Thoracic aorta (tissue), 2 donors: ENCODE data around the gene IFNAR2. TPM values are rescaled to one million over a fixed set of nuclear protein-coding genes. Genes with fewer than 3 reads are reported as not detected.
"Not testable (repeated sequence)": the region's sequence is repeated elsewhere in the genome, so short reads cannot be mapped to it uniquely, and the experiment has no call there.

Experiments
- ATAC-seq: fragments of 150-250 bp; one replicate; pipeline ENCODE4 v1.8.0; 2017; ENCODE audit warnings: low read depth; ENCODE audit not compliant: insufficient number of reproducible peaks, low FRiP score
- DNase-seq: peaks from one replicate; pipeline ENCODE4 v3.0.0-alpha.2; 2020; ENCODE audit warnings: low spot score
- H3K27ac ChIP-seq, 2 donors: fragments of 200-600 bp; sonication (generic); 1 replicate in 1 of 2; 2 replicates in 1 of 2; pipeline ENCODE4 v1.5.1; 2016; ENCODE audit warnings: mild to moderate bottlenecking in 2 of 2, moderate library complexity in 2 of 2
- H3K27me3 ChIP-seq: fragments of 200-600 bp; sonication (generic); replicated peaks from 2 replicates; pipeline ENCODE4 v1.6.0; 2016; ENCODE audit warnings: mild to moderate bottlenecking; ENCODE audit not compliant: insufficient read depth
- H3K36me3 ChIP-seq: fragments of 200-600 bp; sonication (generic); one replicate; pipeline ENCODE4 v1.5.1; 2016
- H3K4me1 ChIP-seq, 2 donors: fragments of 200-600 bp; sonication (generic); 1 replicate in 1 of 2; 2 replicates in 1 of 2; pipeline versions ENCODE4 v1.5.1 to v1.6.0; 2016; ENCODE audit warnings: low read depth in 2 of 2, mild to moderate bottlenecking in 1 of 2; ENCODE audit not compliant: control insufficient read depth in 1 of 2
- H3K4me3 ChIP-seq: fragments of 200-600 bp; sonication (generic); 2 replicates; pipeline ENCODE4 v1.5.1; 2016; ENCODE audit warnings: mild to moderate bottlenecking
- H3K9me3 ChIP-seq: fragments of 200-600 bp; sonication (generic); 2 replicates; pipeline ENCODE4 v1.5.1; 2016
- total RNA-seq, 2 donors: library from RNA; depleted of rRNA; stranded (reverse); fragments of >200 nt; gene quantifications; one replicate each; pipeline versions ENCODE4 v1.1.0 to v1.2.3, GENCODE V29; 2016
- TF ChIP-seq, protein P1 (sequence below): fragments of 200-600 bp; sonication (generic); IDR thresholded peaks from one replicate; pipeline ENCODE4 v1.5.1; 2019; ENCODE audit warnings: antibody characterized with exemption

Gene IFNAR2
- total RNA-seq, 2 donors from 2014 or later: 15.2 to 36.1 TPM

DNA sequence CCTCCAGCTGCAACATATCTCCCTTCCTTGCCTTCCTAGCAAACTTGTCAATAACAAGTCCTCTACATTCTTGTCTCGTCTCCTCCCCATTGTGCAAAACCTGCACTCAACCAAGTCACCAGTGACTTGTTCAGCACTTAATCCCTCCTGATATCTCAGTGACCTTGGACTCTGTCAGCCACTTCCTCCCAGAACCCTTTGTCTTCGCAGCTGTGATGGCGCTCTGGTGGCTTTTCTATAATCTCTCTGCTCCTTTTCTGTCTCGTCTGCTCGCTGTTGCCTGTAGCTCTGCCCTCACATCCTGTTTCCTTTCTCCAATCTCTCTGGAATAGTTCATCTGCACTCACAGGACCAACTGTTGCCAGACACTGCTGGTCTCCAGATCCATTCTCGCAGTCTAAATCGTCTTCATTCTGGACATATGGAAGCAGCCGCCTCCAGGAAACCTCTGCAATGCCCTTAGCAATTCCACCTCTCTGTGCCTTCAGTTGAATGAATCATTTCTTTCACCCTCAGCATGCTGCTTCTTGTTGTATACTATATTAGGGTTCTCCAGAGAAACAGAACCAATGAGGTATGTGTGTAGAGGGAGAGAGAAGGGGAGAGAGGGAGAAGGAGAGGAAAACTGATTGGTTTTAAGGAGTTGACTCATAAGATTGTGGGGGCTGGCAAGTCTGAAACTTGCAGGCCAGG, 17.4 kb upstream of the IFNAR2 start:
- DNase-seq: no peak
- Histone ChIP-seq H3K36me3 (no peaks in the 10 kb centered on the region), H3K27me3 (no peaks in the 10 kb centered on the region), H3K4me1 (peaks cover 3 to 6% of the 10 kb centered on the region in 2 donors), H3K9me3 (no peaks in the 10 kb centered on the region), H3K27ac (no peak overlapping the region), H3K4me3 (no peak overlapping the region)
- ATAC-seq: no peak
- TF ChIP-seq, protein P1, sequence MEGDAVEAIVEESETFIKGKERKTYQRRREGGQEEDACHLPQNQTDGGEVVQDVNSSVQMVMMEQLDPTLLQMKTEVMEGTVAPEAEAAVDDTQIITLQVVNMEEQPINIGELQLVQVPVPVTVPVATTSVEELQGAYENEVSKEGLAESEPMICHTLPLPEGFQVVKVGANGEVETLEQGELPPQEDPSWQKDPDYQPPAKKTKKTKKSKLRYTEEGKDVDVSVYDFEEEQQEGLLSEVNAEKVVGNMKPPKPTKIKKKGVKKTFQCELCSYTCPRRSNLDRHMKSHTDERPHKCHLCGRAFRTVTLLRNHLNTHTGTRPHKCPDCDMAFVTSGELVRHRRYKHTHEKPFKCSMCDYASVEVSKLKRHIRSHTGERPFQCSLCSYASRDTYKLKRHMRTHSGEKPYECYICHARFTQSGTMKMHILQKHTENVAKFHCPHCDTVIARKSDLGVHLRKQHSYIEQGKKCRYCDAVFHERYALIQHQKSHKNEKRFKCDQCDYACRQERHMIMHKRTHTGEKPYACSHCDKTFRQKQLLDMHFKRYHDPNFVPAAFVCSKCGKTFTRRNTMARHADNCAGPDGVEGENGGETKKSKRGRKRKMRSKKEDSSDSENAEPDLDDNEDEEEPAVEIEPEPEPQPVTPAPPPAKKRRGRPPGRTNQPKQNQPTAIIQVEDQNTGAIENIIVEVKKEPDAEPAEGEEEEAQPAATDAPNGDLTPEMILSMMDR: no peak

DNA sequence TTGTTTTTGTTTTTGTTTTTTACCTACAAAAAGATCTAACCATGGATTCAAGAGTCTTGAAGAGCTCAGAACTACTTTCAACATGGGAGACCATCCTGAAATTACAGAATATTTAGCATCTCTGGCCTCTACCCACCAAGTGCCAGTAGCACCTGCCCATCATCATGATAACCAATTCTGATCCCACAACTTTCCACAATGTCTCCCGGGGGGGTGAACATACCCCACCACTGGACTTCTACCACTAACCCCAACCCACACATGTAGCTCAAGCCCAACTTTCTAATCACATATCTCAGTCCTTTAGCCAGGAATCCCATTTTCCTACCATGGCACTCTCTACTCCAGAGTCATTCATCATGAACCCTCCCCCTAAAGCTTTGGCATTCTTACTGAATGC, 15.7 kb upstream of the IFNAR2 start:
- TF ChIP-seq, protein P1: no peak
- H3K36me3 ChIP-seq: no peaks in the 10 kb centered on the region
- no peaks in the 10 kb centered on the region for H3K9me3 ChIP-seq
- H3K27me3 ChIP-seq: no peaks in the 10 kb centered on the region
- no peak overlapping the region for H3K27ac ChIP-seq
- DNase-seq (no peak), ATAC-seq (no peak)
- peaks cover 3 to 6% of the 10 kb centered on the region in 2 donors for H3K4me1 ChIP-seq
- H3K4me3 ChIP-seq: no peak overlapping the region

DNA sequence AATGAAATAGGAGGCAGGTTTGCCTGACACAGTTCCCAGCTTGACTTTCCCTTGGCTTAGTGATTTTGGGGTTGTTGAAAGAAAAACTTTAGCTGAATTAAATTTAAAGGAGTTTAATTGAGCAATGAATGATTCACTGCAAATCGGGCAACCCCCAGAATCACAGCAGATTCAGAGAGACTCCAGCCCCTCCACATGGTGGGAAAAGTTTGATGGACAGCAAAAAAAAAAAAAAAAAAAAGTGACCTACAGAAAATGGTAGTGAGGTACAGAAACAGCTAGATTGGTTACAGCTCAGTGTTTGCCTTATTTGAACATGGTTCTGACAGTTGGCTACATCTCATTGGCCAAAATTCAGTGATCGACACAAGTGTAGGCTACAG, 12.6 kb upstream of the IFNAR2 start:
- ATAC-seq (no peak), DNase-seq (no peak)
- peaks cover 2 to 5% of the 10 kb centered on the region in 2 donors for H3K4me1 ChIP-seq
- H3K36me3 ChIP-seq: no peaks in the 10 kb centered on the region
- H3K27ac ChIP-seq: no peak overlapping the region
- H3K4me3 ChIP-seq: no peak overlapping the region
- TF ChIP-seq, protein P1: no peak
- H3K9me3 ChIP-seq: peaks cover 2% of the 10 kb centered on the region
- no peaks in the 10 kb centered on the region for H3K27me3 ChIP-seq

DNA sequence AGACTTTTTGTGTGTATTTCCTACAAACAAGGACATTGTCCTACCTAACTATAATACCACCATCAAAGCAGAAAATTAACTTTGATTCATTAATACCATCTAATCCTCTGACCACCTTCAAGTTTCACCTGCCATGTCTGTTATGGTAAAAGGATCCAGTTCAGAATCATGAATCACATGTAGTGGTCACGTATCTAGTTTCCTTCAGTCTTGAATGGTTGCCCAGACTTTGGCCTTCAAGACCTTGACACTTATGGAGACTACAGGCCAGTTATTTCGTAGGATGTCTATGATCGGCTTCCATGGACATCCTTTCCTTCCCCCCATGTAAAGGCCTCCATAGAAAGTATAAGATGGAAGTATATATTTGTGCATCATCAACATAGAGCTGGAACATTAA, 10.4 kb upstream of the IFNAR2 start:
- H3K36me3 ChIP-seq: no peaks in the 10 kb centered on the region
- H3K4me1 ChIP-seq: no peaks in the 10 kb centered on the region
- DNase-seq (no peak), ATAC-seq (no peak)
- no peak overlapping the region for H3K4me3 ChIP-seq
- no peak overlapping the region for H3K27ac ChIP-seq
- peaks cover 3% of the 10 kb centered on the region for H3K9me3 ChIP-seq
- TF ChIP-seq, protein P1: no peak
- H3K27me3 ChIP-seq: no peaks in the 10 kb centered on the region

DNA sequence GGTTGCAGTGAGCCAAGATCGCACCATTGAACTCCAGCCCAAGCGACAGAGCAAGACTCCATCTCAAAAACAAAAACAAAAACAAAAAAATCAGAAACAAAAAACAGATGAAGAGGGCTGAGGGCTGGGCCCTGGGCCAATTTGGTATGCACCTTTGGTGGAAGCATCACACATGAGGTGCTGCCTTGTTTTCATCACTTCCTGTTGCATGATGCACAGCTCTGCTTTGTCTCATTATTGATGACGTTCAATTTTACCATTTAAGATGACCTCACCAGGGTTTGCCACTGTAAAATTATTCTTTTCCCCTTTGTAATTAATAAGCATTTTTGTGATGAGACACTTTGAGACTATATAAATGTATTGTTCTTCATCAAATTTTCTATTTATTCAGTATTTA, 9.8 kb upstream of the IFNAR2 start:
- no peak for ATAC-seq
- Histone ChIP-seq H3K27ac (no peak overlapping the region), H3K36me3 (no peaks in the 10 kb centered on the region), H3K4me3 (no peak overlapping the region), H3K27me3 (no peaks in the 10 kb centered on the region), H3K9me3 (peaks cover 3% of the 10 kb centered on the region), H3K4me1 (no peaks in the 10 kb centered on the region)
- DNase-seq: no peak
- TF ChIP-seq, protein P1: no peak

GRCh38 chr21:33225376-33225775, 4.4 kb upstream of the IFNAR2 start:
- ATAC-seq, H3K27ac ChIP-seq, H3K4me1 ChIP-seq, H3K27me3 ChIP-seq, H3K4me3 ChIP-seq, H3K36me3 ChIP-seq, DNase-seq, H3K9me3 ChIP-seq: not testable (repeated sequence)
